ENCODE data around the gene MSLN. TPM values are rescaled to one million over a fixed set of nuclear protein-coding genes. Genes with fewer than 3 reads are reported as not detected.

The MSLN gene
- total RNA-seq, 1 experiment from 2014 or later = not detected

DNA sequence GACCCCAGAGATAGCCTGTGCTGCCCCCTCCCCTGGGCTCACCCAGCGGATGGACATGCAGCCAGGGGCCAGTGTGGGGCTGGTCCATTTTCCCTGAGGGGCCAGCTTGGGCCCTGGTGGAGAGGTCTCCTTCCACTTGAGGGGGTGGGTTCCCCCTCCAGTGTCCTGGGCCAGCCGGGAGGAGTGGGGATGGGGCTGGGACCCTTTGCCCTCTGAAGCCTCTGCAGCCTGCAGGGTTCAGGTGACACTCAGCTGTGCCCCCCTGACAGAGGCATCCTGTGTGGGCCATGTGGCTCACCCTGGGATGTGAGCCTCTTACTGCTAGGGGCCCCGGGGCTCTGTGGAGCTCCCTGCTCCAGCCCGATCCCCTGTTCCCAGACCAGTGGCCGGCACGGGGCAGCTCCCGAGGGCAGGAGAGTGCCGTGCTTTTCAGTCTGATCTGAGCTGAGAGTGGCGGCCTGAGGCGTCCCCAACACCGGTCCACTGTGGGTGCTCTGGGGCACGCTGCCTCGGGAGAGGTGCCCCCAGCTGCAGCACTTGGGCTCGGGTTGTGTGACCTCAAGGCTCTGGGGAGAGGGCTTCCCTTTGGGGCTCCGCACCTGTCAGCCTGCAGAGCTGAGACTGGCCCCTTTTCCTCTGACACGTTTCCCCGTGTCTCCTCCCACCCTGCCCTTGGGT is 40.4 kb downstream of the MSLN start:
- Histone ChIP-seq H3K4me1 (ENCODE audit: insufficient read depth, low read length, poor library complexity, severe bottlenecking) (no peaks in the 10 kb centered on the region), H3K27ac (ENCODE audit: low read depth, low read length, poor library complexity, severe bottlenecking) (no peak overlapping the region), H3K9me3 (ENCODE audit: low read depth, low read length, poor library complexity, severe bottlenecking) (no peaks in the 10 kb centered on the region), H3K36me3 (ENCODE audit: insufficient read depth, low read length, poor library complexity, severe bottlenecking) (peaks cover 3% of the 10 kb centered on the region), H3K27me3 (replicated peaks; ENCODE audit: insufficient read depth, low read depth, low read length, poor library complexity) (peaks cover 45% of the 10 kb centered on the region), H3K4me3 (ENCODE audit: low read depth, low read length, poor library complexity, severe bottlenecking) (no peak overlapping the region)
- no peak for TF ChIP-seq EZH2 (IDR thresholded peaks at IDR 0.05; ENCODE audit: borderline replicate concordance, low read depth, low read length, poor library complexity, severe bottlenecking)
- TF ChIP-seq, protein P1, sequence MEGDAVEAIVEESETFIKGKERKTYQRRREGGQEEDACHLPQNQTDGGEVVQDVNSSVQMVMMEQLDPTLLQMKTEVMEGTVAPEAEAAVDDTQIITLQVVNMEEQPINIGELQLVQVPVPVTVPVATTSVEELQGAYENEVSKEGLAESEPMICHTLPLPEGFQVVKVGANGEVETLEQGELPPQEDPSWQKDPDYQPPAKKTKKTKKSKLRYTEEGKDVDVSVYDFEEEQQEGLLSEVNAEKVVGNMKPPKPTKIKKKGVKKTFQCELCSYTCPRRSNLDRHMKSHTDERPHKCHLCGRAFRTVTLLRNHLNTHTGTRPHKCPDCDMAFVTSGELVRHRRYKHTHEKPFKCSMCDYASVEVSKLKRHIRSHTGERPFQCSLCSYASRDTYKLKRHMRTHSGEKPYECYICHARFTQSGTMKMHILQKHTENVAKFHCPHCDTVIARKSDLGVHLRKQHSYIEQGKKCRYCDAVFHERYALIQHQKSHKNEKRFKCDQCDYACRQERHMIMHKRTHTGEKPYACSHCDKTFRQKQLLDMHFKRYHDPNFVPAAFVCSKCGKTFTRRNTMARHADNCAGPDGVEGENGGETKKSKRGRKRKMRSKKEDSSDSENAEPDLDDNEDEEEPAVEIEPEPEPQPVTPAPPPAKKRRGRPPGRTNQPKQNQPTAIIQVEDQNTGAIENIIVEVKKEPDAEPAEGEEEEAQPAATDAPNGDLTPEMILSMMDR (conservative IDR thresholded peaks at IDR 0.05; ENCODE audit: low read depth, low read length) = no peak
- no TSS peak for BruUV-seq (replicated peaks)
- ChIA-PET CTCF (no interaction called here), POLR2A (ENCODE audit: low non-redundant PET) (interaction anchor here (1.0 kb wide), 1 partner anchor 12 kb away, joined by 4 read pairs; the partner anchor contains the start of gene CHTF18)
- intact Hi-C loops (cut with micrococcal nuclease; ENCODE audit: unreplicated experiment) = no loop called here
- DNase-seq (ENCODE audit: low spot score) = no peak

DNA sequence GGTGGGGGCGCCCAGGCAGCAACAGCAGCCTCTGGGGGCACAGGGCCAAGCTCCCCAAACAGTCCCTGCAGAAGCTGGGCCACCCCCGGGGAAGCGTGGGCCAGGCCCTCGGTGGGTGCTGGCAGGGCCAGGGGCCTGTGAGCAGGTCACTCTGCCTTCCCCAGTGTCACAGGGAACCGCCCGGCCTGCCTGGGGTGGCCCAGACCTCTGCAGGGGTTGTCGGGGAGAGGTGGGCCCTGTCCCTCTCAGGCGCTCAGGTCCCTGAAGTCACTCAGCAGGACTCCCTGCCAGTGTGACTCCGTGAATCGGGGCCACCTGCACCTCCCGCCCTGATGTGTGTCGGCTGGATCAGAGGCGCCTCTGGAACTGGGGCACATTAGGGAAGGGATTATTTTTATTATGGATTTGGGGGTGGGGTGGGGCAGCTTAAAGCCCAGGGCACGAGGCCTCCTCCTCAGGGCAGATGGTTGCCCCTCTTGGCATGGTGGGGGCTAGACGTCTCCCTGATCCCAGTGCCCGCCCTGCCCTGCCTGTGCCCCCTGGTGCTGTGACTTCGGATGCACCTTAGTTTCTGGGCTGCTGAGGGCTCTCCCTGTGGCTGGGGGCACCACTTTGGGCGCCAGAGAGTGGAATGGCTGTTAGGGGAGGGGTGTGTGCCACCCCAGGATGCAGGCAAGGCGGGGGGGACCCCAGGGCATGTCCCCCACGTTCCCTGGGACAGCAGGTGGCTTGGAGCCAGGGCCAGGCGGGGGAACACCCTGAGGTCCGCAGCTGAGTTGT is 41.2 kb downstream of the MSLN start:
- no peak for DNase-seq (ENCODE audit: low spot score)
- Histone ChIP-seq H3K9me3 (ENCODE audit: low read depth, low read length, poor library complexity, severe bottlenecking) (no peaks in the 10 kb centered on the region), H3K27me3 (replicated peaks; ENCODE audit: insufficient read depth, low read depth, low read length, poor library complexity) (peaks cover 45% of the 10 kb centered on the region), H3K36me3 (ENCODE audit: insufficient read depth, low read length, poor library complexity, severe bottlenecking) (peaks cover 3% of the 10 kb centered on the region), H3K4me1 (ENCODE audit: insufficient read depth, low read length, poor library complexity, severe bottlenecking) (no peaks in the 10 kb centered on the region), H3K4me3 (ENCODE audit: low read depth, low read length, poor library complexity, severe bottlenecking) (no peak overlapping the region), H3K27ac (ENCODE audit: low read depth, low read length, poor library complexity, severe bottlenecking) (no peak overlapping the region)
- TF ChIP-seq EZH2 (IDR thresholded peaks at IDR 0.05; ENCODE audit: borderline replicate concordance, low read depth, low read length, poor library complexity, severe bottlenecking) = no peak
- TF ChIP-seq, protein P1 (conservative IDR thresholded peaks at IDR 0.05; ENCODE audit: low read depth, low read length) = no peak
- BruUV-seq (replicated peaks) = no TSS peak
- intact Hi-C loops (cut with micrococcal nuclease; ENCODE audit: unreplicated experiment) = no loop called here
- CTCF ChIA-PET = no interaction called here
- POLR2A ChIA-PET (ENCODE audit: low non-redundant PET) = interaction anchor here (1.0 kb wide), 1 partner anchor 13 kb away, joined by 4 read pairs; the partner anchor contains the start of gene CHTF18

DNA sequence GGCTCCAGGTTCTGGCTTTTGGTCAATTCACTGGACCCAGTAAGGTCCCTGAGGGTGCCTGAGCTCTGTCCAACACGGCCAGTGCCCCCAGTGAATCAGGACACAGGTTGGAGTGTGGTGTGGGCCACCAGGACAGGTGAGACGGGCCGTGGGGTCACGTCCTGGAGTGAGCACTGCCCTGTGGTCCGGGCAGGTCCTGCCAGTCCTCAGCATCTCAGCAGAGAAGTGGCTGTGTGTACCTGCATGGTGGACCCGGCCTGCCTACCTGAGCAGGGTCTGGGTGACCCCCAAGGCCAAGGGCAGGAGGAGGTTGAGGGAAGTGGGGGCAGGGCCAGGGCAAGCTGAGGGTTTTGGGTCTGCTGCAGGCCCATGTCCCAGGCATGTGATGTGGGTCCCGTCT is 41.9 kb downstream of the MSLN start:
- no peaks in the 10 kb centered on the region for H3K36me3 ChIP-seq (ENCODE audit: insufficient read depth, low read length, poor library complexity, severe bottlenecking)
- H3K27me3 ChIP-seq (replicated peaks; ENCODE audit: insufficient read depth, low read depth, low read length, poor library complexity) = peaks cover 45% of the 10 kb centered on the region
- ChIA-PET POLR2A (ENCODE audit: low non-redundant PET) (no interaction called here), CTCF (no interaction called here)
- no peaks in the 10 kb centered on the region for H3K9me3 ChIP-seq (ENCODE audit: low read depth, low read length, poor library complexity, severe bottlenecking)
- no peak for DNase-seq (ENCODE audit: low spot score)
- H3K4me1 ChIP-seq (ENCODE audit: insufficient read depth, low read length, poor library complexity, severe bottlenecking) = no peaks in the 10 kb centered on the region
- no peak overlapping the region for H3K4me3 ChIP-seq (ENCODE audit: low read depth, low read length, poor library complexity, severe bottlenecking)
- no TSS peak for BruUV-seq (replicated peaks)
- intact Hi-C loops (cut with micrococcal nuclease; ENCODE audit: unreplicated experiment) = no loop called here
- TF ChIP-seq, protein P1 (conservative IDR thresholded peaks at IDR 0.05; ENCODE audit: low read depth, low read length) = no peak
- TF ChIP-seq EZH2 (IDR thresholded peaks at IDR 0.05; ENCODE audit: borderline replicate concordance, low read depth, low read length, poor library complexity, severe bottlenecking) = no peak
- no peak overlapping the region for H3K27ac ChIP-seq (ENCODE audit: low read depth, low read length, poor library complexity, severe bottlenecking)

Data from A673 (cell line).